ENCODE measurements around the gene FGF12.
"Not testable (repeated sequence)": the region's sequence is repeated elsewhere in the genome, so short reads cannot be mapped to it uniquely, and the experiment has no call there.

The FGF12 gene

GRCh38 chr3:192715126-192715525 lies 12.2 kb downstream of the FGF12 start:
- Histone ChIP-seq H3K4me3 (no peak overlapping the region), H3K27ac (no peak overlapping the region)
- no peak for TF ChIP-seq CTCF (IDR thresholded peaks at IDR 0.05)
- DNase-seq (ENCODE audit: low spot score), result no peak

- H3K27ac ChIP-seq; H3K4me3 ChIP-seq; DNase-seq (ENCODE audit: low spot score): not testable (repeated sequence)
These were observed 16.2 kb downstream of the FGF12 start for GRCh38 chr3:192711126-192711525.

GRCh38 chr3:192710366-192710765 lies 17.0 kb downstream of the FGF12 start:
- Histone ChIP-seq H3K4me3 (no peak overlapping the region), H3K27ac (no peak overlapping the region)

GRCh38 chr3:192706272-192706671 lies 21.1 kb downstream of the FGF12 start:
- Histone ChIP-seq H3K4me3 (no peak overlapping the region), H3K27ac (no peak overlapping the region)
- no peak for DNase-seq (ENCODE audit: low spot score)
- TF ChIP-seq CTCF (IDR thresholded peaks at IDR 0.05), result no peak

More at GRCh38 chr3:192710366-192710765, 17.0 kb downstream of the FGF12 start:
- DNase-seq (ENCODE audit: low spot score), result no peak
- TF ChIP-seq CTCF (IDR thresholded peaks at IDR 0.05), result no peak

- no peak for DNase-seq (ENCODE audit: low spot score)
- Histone ChIP-seq H3K27ac (no peak overlapping the region), H3K4me3 (no peak overlapping the region)
- no peak for TF ChIP-seq CTCF (IDR thresholded peaks at IDR 0.05)
These were observed 26.5 kb downstream of the FGF12 start for GRCh38 chr3:192700885-192701284.

GRCh38 chr3:192696943-192697587 lies 30.3 kb downstream of the FGF12 start:
- H3K27ac ChIP-seq, result no peak overlapping the region
- H3K4me3 ChIP-seq, result no peak overlapping the region
- DNase-seq (ENCODE audit: low spot score), result no peak
- TF ChIP-seq CTCF (IDR thresholded peaks at IDR 0.05), result no peak

GRCh38 chr3:192687488-192688152 lies 39.7 kb downstream of the FGF12 start:
- Histone ChIP-seq H3K4me3 (no peak overlapping the region), H3K27ac (no peak overlapping the region)
- DNase-seq (ENCODE audit: low spot score), result no peak
- TF ChIP-seq CTCF (IDR thresholded peaks at IDR 0.05), result no peak
